K562 (cell line): ENCODE measurements around the gene TMEM208. TPM values are rescaled to one million over a fixed set of nuclear protein-coding genes. Genes with fewer than 3 reads are reported as not detected.

Experiments used
- ATAC-seq: fragments of 200-7000 bp; cut with Tn5 transposase; 3 replicates; pipeline ENCODE4 v1.9.1; 2020; ENCODE audit warnings: moderate library complexity
- BruUV-seq: library from RNA; stranded (reverse); fragments of 400-500 nt; replicated peaks from 2 replicates; lab custom pipeline; 2021; lab: Mats Ljungman, UMichigan
- CTCF ChIA-PET: fragments of 300-600 bp; formaldehyde crosslinking; extraction: SDS; loops from one replicate; lab custom pipeline; 2021; ENCODE audit warnings: low intra/inter-chr PET ratio; lab: Yijun Ruan, JAX
- POLR2A ChIA-PET: fragments of 300-600, 350-650 bp; sonication (Branson Sonifier 250); formaldehyde crosslinking; extraction: SDS; loops from one replicate; lab custom pipeline; 2021; ENCODE audit warnings: antibody characterized with exemption, inconsistent platforms; lab: Yijun Ruan, JAX
- DNase-seq, 4 experiments: peaks; one replicate each; pipeline versions ENCODE4 v3.0.0 to v3.0.0-alpha.2; 2011 to 2018; ENCODE audit warnings: low spot score in 3 of 4, mixed read lengths in 3 of 4; ENCODE audit errors: extremely low read depth in 1 of 4
- FAIRE-seq: peaks from 2 replicates; lab custom pipeline; 2011; peaks lifted over from hg19 to GRCh38; lab: Jason Lieb, UNC
- H2AFZ ChIP-seq: 2 replicates; pipeline ENCODE4 v1.6.0; 2011; ENCODE audit warnings: low read depth, low read length, control low read depth, inconsistent platforms
- H3K27ac ChIP-seq: fragments of 200-600 bp; 3 replicates; pipeline ENCODE4 v1.8.0; 2011; ENCODE audit warnings: low read depth, mild to moderate bottlenecking, control low read depth, inconsistent platforms, low read length, moderate library complexity, mixed read lengths; ENCODE audit errors: extremely low read depth
- H3K27me3 ChIP-seq, 2 experiments: fragments of 300-600 bp in 1 of 2; 2 replicates in 1 of 2; 3 replicates in 1 of 2; pipeline versions ENCODE4 v1.6.0 to v1.8.0; 2011; ENCODE audit warnings: inconsistent platforms in 2 of 2, low read length in 2 of 2, mild to moderate bottlenecking in 1 of 2, mixed read lengths in 1 of 2, moderate library complexity in 1 of 2; ENCODE audit not compliant: control insufficient read depth in 2 of 2, insufficient read depth in 2 of 2
- H3K36me3 ChIP-seq: fragments of 300-600 bp; 3 replicates; pipeline ENCODE4 v1.8.0; 2011; ENCODE audit warnings: mild to moderate bottlenecking, low read length, inconsistent platforms; ENCODE audit not compliant: control insufficient read depth, insufficient read depth
- H3K4me1 ChIP-seq, 2 experiments: fragments of 200-600 bp in 1 of 2; replicated peaks in 1 of 2; 2 replicates in 1 of 2; 3 replicates in 1 of 2; pipeline versions ENCODE4 v1.5.1 to v1.8.0; 2011; ENCODE audit warnings: inconsistent platforms in 2 of 2, low read length in 2 of 2, mild to moderate bottlenecking in 1 of 2, mixed read lengths in 1 of 2, moderate library complexity in 1 of 2; ENCODE audit not compliant: control insufficient read depth in 2 of 2, insufficient read depth in 2 of 2
- H3K4me2 ChIP-seq: 2 replicates; pipeline ENCODE4 v1.6.1; 2011; ENCODE audit warnings: low read length, control low read depth, inconsistent platforms, mixed read lengths; ENCODE audit not compliant: insufficient read depth
- H3K4me3 ChIP-seq: fragments of 200-600 bp; sonication (generic), shearing (Covaris generic); 2 replicates; pipeline ENCODE4 v1.5.1; 2016; ENCODE audit warnings: control low read depth, inconsistent platforms
- H3K79me2 ChIP-seq: fragments of 200-600 bp; 3 replicates; pipeline ENCODE4 v1.8.0; 2011; ENCODE audit warnings: low read length, inconsistent platforms; ENCODE audit not compliant: control insufficient read depth, insufficient read depth
- H3K9ac ChIP-seq, 2 experiments: 2 replicates each; pipeline versions ENCODE4 v1.6.0 to v1.6.1; 2011; ENCODE audit warnings: low read depth in 2 of 2, low read length in 2 of 2, control low read depth in 1 of 2, inconsistent platforms in 1 of 2, mild to moderate bottlenecking in 1 of 2, mixed read lengths in 1 of 2; ENCODE audit not compliant: insufficient read depth in 1 of 2
- H3K9me1 ChIP-seq: one replicate; pipeline ENCODE4 v1.6.0; 2011; ENCODE audit warnings: inconsistent platforms, mild to moderate bottlenecking, low read length, moderate library complexity; ENCODE audit not compliant: control insufficient read depth, insufficient read depth
- H3K9me3 ChIP-seq: replicated peaks from 2 replicates; pipeline ENCODE4 v1.5.1; 2011; ENCODE audit warnings: low read depth, low read length, inconsistent platforms; ENCODE audit not compliant: control insufficient read depth, insufficient read depth
- H4K20me1 ChIP-seq: replicated peaks from 2 replicates; pipeline ENCODE4 v1.6.1; 2011; ENCODE audit warnings: low read length, inconsistent platforms, mixed read lengths; ENCODE audit not compliant: control insufficient read depth, insufficient read depth
- EZH2 ChIP-seq: IDR thresholded peaks from 2 replicates; pipeline ENCODE4 v1.6.1; 2012; ENCODE audit warnings: low read depth, mild to moderate bottlenecking, inconsistent platforms, low read length, borderline replicate concordance
- GATAD2A ChIP-seq: fragments of 450-650 bp; IDR thresholded peaks from 2 replicates; pipeline ENCODE4 v1.6.1; 2017
- HOXB6 ChIP-seq: fragments of 250-450 bp; sonication (Bioruptor Pico); IDR thresholded peaks from 2 replicates; pipeline ENCODE4 v1.5.1; 2022; ENCODE audit warnings: mild to moderate bottlenecking, borderline replicate concordance
- KLF6 ChIP-seq: fragments of 250-450 bp; sonication (Bioruptor Pico); IDR thresholded peaks from 2 replicates; pipeline ENCODE4 v1.4.0; 2020; ENCODE audit warnings: mild to moderate bottlenecking, moderate library complexity, borderline replicate concordance
- MTA2 ChIP-seq: fragments of 450-650 bp; IDR thresholded peaks from 2 replicates; pipeline ENCODE4 v1.6.1; 2016; ENCODE audit warnings: low read depth
- SIN3B ChIP-seq: fragments of 450-650 bp; IDR thresholded peaks from 2 replicates; pipeline ENCODE4 v1.6.1; 2017; ENCODE audit warnings: low read depth, mild to moderate bottlenecking, moderate library complexity
- WGBS: fragments of 100-300 bp; shearing (Covaris generic); methylation state at CpG from one replicate; pipeline ENCODE4 v1.1.6; 2016; ENCODE audit warnings: low coverage, mixed read lengths; ENCODE audit not compliant: insufficient coverage; ENCODE audit errors: missing lambda C conversion rate; 5-methylcytosine and 5-hydroxymethylcytosine counted together
- in situ Hi-C: fragments of 300-500 bp; cut with MboI; formaldehyde crosslinking; loops from 4 replicates; pipeline ENCODE4 v1.15.0; 2018; ENCODE audit warnings: inconsistent platforms, mixed read lengths
- intact Hi-C: fragments of 100-400 bp; cut with micrococcal nuclease; formaldehyde crosslinking; loops from 2 replicates; pipeline ENCODE4 v1.14.2; 2022
- polyA plus RNA-seq, 8 experiments: library from polyadenylated mRNA; depleted of rRNA in 4 of 8; stranded (reverse) in 5 of 8; unstranded in 3 of 8; fragments of >200 nt; fragmentation: Nextera tagmentation in 2 of 8; fragmentation: Illumina TruSeq in 1 of 8; extraction: Ambion mirVana in 2 of 8; extraction: Trizol in 1 of 8; gene quantifications; 2 replicates each; pipeline versions ENCODE4 v1.2.1 to v1.2.3, GENCODE V29; 2011 to 2014; ENCODE audit warnings: inconsistent platforms in 1 of 8, missing spikeins in 1 of 8
- total RNA-seq, 7 experiments: library from RNA; depleted of rRNA in 6 of 7; stranded (reverse); fragments of >200 nt in 6 of 7; fragmentation: Illumina TruSeq in 2 of 7; extraction: Trizol in 2 of 7; gene quantifications; 2 replicates each; pipeline versions ENCODE4 v1.2.1 to v1.2.3, GENCODE V29; 2011 to 2021; ENCODE audit warnings: low replicate concordance in 1 of 7
- TF ChIP-seq, protein P1 (sequence below), 2 experiments: IDR thresholded peaks; 2 replicates each; pipeline ENCODE4 v1.6.1; 2011; ENCODE audit warnings: borderline replicate concordance in 1 of 2, control low read depth in 1 of 2, low read depth in 1 of 2, low read length in 1 of 2, mild to moderate bottlenecking in 1 of 2, mixed read lengths in 1 of 2, moderate library complexity in 1 of 2; ENCODE audit not compliant: insufficient read depth in 1 of 2, insufficient read length in 1 of 2, poor library complexity in 1 of 2, severe bottlenecking in 1 of 2; ENCODE audit errors: extremely low read depth in 1 of 2
- TF ChIP-seq, protein P2 (sequence below): fragments of 250-450 bp; sonication (Bioruptor Pico); IDR thresholded peaks from 2 replicates; pipeline ENCODE4 v1.8.0; 2022; ENCODE audit warnings: inconsistent platforms

TMEM208 gene
- total and polyA plus RNA-seq, 9 of the 15 experiments (the other 6 are each of a cell fraction or from before 2014, with no cell fraction given) = 31.8 to 239 (median 54.3) TPM

DNA sequence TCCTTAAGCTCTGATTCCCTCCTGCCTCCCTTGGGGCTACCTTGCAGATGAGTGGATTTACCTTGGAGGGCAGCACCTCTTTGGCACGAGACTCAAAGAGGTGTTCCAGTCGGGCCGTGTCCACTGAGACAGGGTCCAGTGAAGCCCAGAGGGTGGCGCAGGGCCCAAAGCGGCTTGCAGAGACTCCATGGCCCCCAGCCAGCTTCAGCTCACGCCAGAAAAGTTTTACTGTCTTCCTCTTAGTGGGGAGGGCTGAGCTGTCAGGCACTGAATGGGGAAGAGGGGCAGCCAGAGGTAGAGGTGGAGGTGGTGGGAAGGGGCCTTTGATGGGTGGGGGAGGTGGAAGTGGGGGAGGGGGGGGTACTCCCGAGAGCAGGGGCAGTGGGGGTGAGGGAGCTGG, 6.7 kb downstream of the TMEM208 start:
- Histone ChIP-seq H3K9me1 (no peaks in the 10 kb centered on the region), H3K9me3 (no peaks in the 10 kb centered on the region), H3K4me1 (peaks cover 8 to 30% of the 10 kb centered on the region in 2 experiments; a peak in 4 of 5 replicates), H3K9ac (no peak overlapping the region), H3K36me3 (peaks cover 93% of the 10 kb centered on the region; the same call in 2 of the 3 replicates), H3K4me3 (no peak overlapping the region), H4K20me1 (peaks cover 4% of the 10 kb centered on the region), H3K79me2 (peaks cover 2% of the 10 kb centered on the region), H3K27ac (no peak overlapping the region), H2AFZ (no peak overlapping the region), H3K4me2 (no peak overlapping the region), H3K27me3 (no peaks in the 10 kb centered on the region)
- 86% methylated on average over 6 of the region's 7 CpGs for WGBS
- CTCF ChIA-PET = no interaction called here
- intact Hi-C loops = no loop called here
- DNase-seq = no peak
- BruUV-seq = no TSS peak
- POLR2A ChIA-PET = interaction anchor here (0.6 to 1.4 kb wide), 2 partner anchors 10 to 13 kb away, joined by 3 to 4 read pairs; no protein-coding TSS in a partner anchor
- TF ChIP-seq MTA2 (no peak), SIN3B (no peak), EZH2 (no peak), HOXB6 (CRISPR knock-in tag) (no peak), GATAD2A (no peak), KLF6 (CRISPR knock-in tag) (no peak)
- TF ChIP-seq, protein P1, sequence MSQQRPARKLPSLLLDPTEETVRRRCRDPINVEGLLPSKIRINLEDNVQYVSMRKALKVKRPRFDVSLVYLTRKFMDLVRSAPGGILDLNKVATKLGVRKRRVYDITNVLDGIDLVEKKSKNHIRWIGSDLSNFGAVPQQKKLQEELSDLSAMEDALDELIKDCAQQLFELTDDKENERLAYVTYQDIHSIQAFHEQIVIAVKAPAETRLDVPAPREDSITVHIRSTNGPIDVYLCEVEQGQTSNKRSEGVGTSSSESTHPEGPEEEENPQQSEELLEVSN (IDR thresholded peaks at IDR 0.05; ENCODE audit: borderline replicate concordance in 1 of 2, extremely low read depth in 1 of 2, insufficient read depth in 1 of 2, insufficient read length in 1 of 2, low read depth in 1 of 2, low read length in 1 of 2, poor library complexity in 1 of 2, severe bottlenecking in 1 of 2) = no peak
- TF ChIP-seq, protein P2, sequence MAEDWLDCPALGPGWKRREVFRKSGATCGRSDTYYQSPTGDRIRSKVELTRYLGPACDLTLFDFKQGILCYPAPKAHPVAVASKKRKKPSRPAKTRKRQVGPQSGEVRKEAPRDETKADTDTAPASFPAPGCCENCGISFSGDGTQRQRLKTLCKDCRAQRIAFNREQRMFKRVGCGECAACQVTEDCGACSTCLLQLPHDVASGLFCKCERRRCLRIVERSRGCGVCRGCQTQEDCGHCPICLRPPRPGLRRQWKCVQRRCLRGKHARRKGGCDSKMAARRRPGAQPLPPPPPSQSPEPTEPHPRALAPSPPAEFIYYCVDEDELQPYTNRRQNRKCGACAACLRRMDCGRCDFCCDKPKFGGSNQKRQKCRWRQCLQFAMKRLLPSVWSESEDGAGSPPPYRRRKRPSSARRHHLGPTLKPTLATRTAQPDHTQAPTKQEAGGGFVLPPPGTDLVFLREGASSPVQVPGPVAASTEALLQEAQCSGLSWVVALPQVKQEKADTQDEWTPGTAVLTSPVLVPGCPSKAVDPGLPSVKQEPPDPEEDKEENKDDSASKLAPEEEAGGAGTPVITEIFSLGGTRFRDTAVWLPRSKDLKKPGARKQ (CRISPR knock-in tag) = no peak
- in situ Hi-C loops = no loop called here
- no peak for FAIRE-seq
- no peak for ATAC-seq
